IMR-90 (cell line): Measurements from ENCODE around the gene COL1A1. TPM values are rescaled to one million over a fixed set of nuclear protein-coding genes. Genes with fewer than 3 reads are reported as not detected.

Source experiments
- ATAC-seq: fragments of 200-7000 bp; cut with Tn5 transposase; 2 replicates; pipeline ENCODE4 v1.9.1; 2020; ENCODE audit warnings: low read depth, mild to moderate bottlenecking, moderate library complexity
- BruUV-seq: library from RNA; stranded (reverse); fragments of 400-500 nt; replicated peaks from 2 replicates; lab custom pipeline; 2021; lab: Mats Ljungman, UMichigan
- CTCF ChIA-PET: fragments of 300-600 bp; formaldehyde crosslinking; extraction: SDS; loops from one replicate; lab custom pipeline; 2021; ENCODE audit warnings: antibody characterized with exemption; lab: Yijun Ruan, JAX
- POLR2A ChIA-PET: fragments of 300-600 bp; sonication (Branson Sonifier 250); formaldehyde crosslinking; loops from one replicate; lab custom pipeline; 2022; ENCODE audit warnings: antibody characterized with exemption; ENCODE audit not compliant: unreplicated experiment; lab: Charles Lee
- DNase-seq: peaks from one replicate; pipeline ENCODE4 v3.0.0; 2013
- H2AFZ ChIP-seq: replicated peaks from 2 replicates; pipeline ENCODE3; 2013; ENCODE audit warnings: low read length, mild to moderate bottlenecking; ENCODE audit not compliant: poor library complexity
- H2AK5ac ChIP-seq: 2 replicates; pipeline ENCODE4 v1.6.1; 2013; ENCODE audit warnings: low read depth, low read length, inconsistent platforms
- H2AK9ac ChIP-seq: replicated peaks from 2 replicates; pipeline ENCODE3; 2013; ENCODE audit warnings: mild to moderate bottlenecking, low read depth, low read length, moderate library complexity; ENCODE audit not compliant: poor library complexity
- H2BK120ac ChIP-seq: 2 replicates; pipeline ENCODE4 v1.6.1; 2013; ENCODE audit warnings: low read depth, low read length, inconsistent platforms
- H2BK15ac ChIP-seq: 3 replicates; pipeline ENCODE4 v1.6.1; 2013; ENCODE audit warnings: low read depth, low read length, inconsistent platforms
- H2BK20ac ChIP-seq: 2 replicates; pipeline ENCODE4 v1.6.1; 2013; ENCODE audit warnings: low read depth, mild to moderate bottlenecking, inconsistent platforms, low read length, moderate library complexity
- H2BK5ac ChIP-seq: 2 replicates; pipeline ENCODE4 v1.6.1; 2013; ENCODE audit warnings: mild to moderate bottlenecking, low read depth, low read length, inconsistent platforms; ENCODE audit not compliant: poor library complexity, severe bottlenecking
- H3K14ac ChIP-seq: replicated peaks from 2 replicates; pipeline ENCODE4 v1.6.1; 2013; ENCODE audit warnings: low read depth, low read length, inconsistent platforms
- H3K18ac ChIP-seq: 2 replicates; pipeline ENCODE4 v1.6.1; 2013; ENCODE audit warnings: low read depth, low read length, control low read depth
- H3K23ac ChIP-seq: 2 replicates; pipeline ENCODE4 v1.6.1; 2013; ENCODE audit warnings: low read depth, low read length, inconsistent platforms
- H3K27ac ChIP-seq: 2 replicates; pipeline ENCODE4 v1.5.1; 2013; ENCODE audit warnings: mild to moderate bottlenecking, control low read depth, low read length; ENCODE audit not compliant: insufficient read depth
- H3K27me3 ChIP-seq: 2 replicates; pipeline ENCODE4 v1.6.1; 2013; ENCODE audit warnings: low read length; ENCODE audit not compliant: control insufficient read depth, insufficient read depth
- H3K36me3 ChIP-seq: 2 replicates; pipeline ENCODE4 v1.6.1; 2013; ENCODE audit warnings: low read length, mixed read lengths; ENCODE audit not compliant: control insufficient read depth, insufficient read depth
- H3K4ac ChIP-seq: 2 replicates; pipeline ENCODE4 v1.6.1; 2013; ENCODE audit warnings: low read depth, low read length, inconsistent platforms
- H3K4me1 ChIP-seq: 2 replicates; pipeline ENCODE4 v1.6.1; 2013; ENCODE audit warnings: low read length, mixed read lengths; ENCODE audit not compliant: control insufficient read depth, insufficient read depth
- H3K4me2 ChIP-seq: 2 replicates; pipeline ENCODE4 v1.6.1; 2013; ENCODE audit warnings: low read depth, mild to moderate bottlenecking, control low read depth, low read length, moderate library complexity
- H3K4me3 ChIP-seq: 2 replicates; pipeline ENCODE4 v1.5.1; 2013; ENCODE audit warnings: low read depth, mild to moderate bottlenecking, control low read depth, low read length, moderate library complexity; ENCODE audit not compliant: insufficient read depth
- H3K56ac ChIP-seq: 2 replicates; pipeline ENCODE4 v1.6.1; 2013; ENCODE audit warnings: low read length, inconsistent platforms; ENCODE audit not compliant: insufficient read depth; ENCODE audit errors: extremely low read depth
- H3K79me1 ChIP-seq, 2 experiments: 2 replicates each; pipeline ENCODE4 v1.6.1; 2013; ENCODE audit warnings: low read length in 2 of 2, inconsistent platforms in 1 of 2, low read depth in 1 of 2
- H3K9ac ChIP-seq: 2 replicates; pipeline ENCODE4 v1.6.1; 2013; ENCODE audit warnings: low read depth, low read length, control low read depth
- H3K9me1 ChIP-seq: 2 replicates; pipeline ENCODE4 v1.6.1; 2013; ENCODE audit warnings: low read length, inconsistent platforms; ENCODE audit not compliant: insufficient read depth
- H3K9me3 ChIP-seq: 2 replicates; pipeline ENCODE4 v1.6.1; 2013; ENCODE audit warnings: low read length; ENCODE audit not compliant: control insufficient read depth, insufficient read depth
- H4K20me1 ChIP-seq: 2 replicates; pipeline ENCODE4 v1.6.1; 2013; ENCODE audit warnings: low read length, inconsistent platforms; ENCODE audit not compliant: insufficient read depth
- H4K5ac ChIP-seq: 2 replicates; pipeline ENCODE4 v1.6.1; 2013; ENCODE audit warnings: mild to moderate bottlenecking, low read depth, low read length, control low read depth
- H4K8ac ChIP-seq, 2 experiments: 2 replicates each; pipeline ENCODE4 v1.6.1; 2013; ENCODE audit warnings: low read depth in 2 of 2, low read length in 2 of 2, control low read depth in 1 of 2, inconsistent platforms in 1 of 2
- H4K91ac ChIP-seq: 2 replicates; pipeline ENCODE4 v1.6.1; 2013; ENCODE audit warnings: low read depth, low read length, inconsistent platforms; ENCODE audit not compliant: insufficient read depth
- CHD1 ChIP-seq: IDR thresholded peaks from 2 replicates; pipeline ENCODE4 v1.6.1; 2012; ENCODE audit warnings: low read depth, low read length, improper control_type of control experiment
- MAFK ChIP-seq: IDR thresholded peaks from 2 replicates; pipeline ENCODE4 v1.6.1; 2012; ENCODE audit warnings: low read depth, low read length, improper control_type of control experiment
- MXI1 ChIP-seq: IDR thresholded peaks from 2 replicates; pipeline ENCODE4 v1.6.1; 2012; ENCODE audit warnings: low read depth, mild to moderate bottlenecking, low read length, moderate library complexity, borderline replicate concordance
- POLR2A ChIP-seq: IDR thresholded peaks from 2 replicates; pipeline ENCODE4 v1.6.1; 2012; ENCODE audit warnings: mild to moderate bottlenecking, low read depth, low read length
- WGBS, 2 experiments: methylation state at CpG; one replicate each; pipeline versions ENCODE4 v1.1.5 to v1.1.7; 2013; ENCODE audit warnings: missing lambda C conversion rate in 2 of 2; ENCODE audit not compliant: insufficient read length in 1 of 2; ENCODE audit errors: extremely low coverage in 2 of 2; 5-methylcytosine and 5-hydroxymethylcytosine counted together
- dilution Hi-C: fragments of 300-500 bp; cut with HindIII; formaldehyde crosslinking; loops from one replicate; pipeline ENCODE4 v1.14.3; 2018; ENCODE audit warnings: low sequenced_read_pairs; ENCODE audit not compliant: unreplicated experiment
- in situ Hi-C: fragments of 300-500 bp; cut with MboI; formaldehyde crosslinking; loops from 3 replicates; pipeline ENCODE4 v1.14.3; 2019; ENCODE audit warnings: low sequenced_read_pairs, inconsistent platforms, mixed read lengths
- intact Hi-C: fragments of 100-400 bp; cut with micrococcal nuclease; formaldehyde crosslinking; loops from 2 replicates; pipeline ENCODE4 v1.10.0; 2022
- polyA plus RNA-seq, 3 experiments: library from polyadenylated mRNA; depleted of rRNA; stranded (reverse); fragments of >200 nt; gene quantifications; 2 replicates each; pipeline ENCODE4 v1.2.3, GENCODE V29; 2012; ENCODE audit warnings: low replicate concordance in 1 of 3
- total RNA-seq: library from RNA; depleted of rRNA; stranded (reverse); fragments of >200 nt; gene quantifications from 2 replicates; pipeline ENCODE4 v1.2.3, GENCODE V29; 2012

Gene COL1A1
- total and polyA plus RNA-seq, 2 of the 4 experiments (the other 2 are of a cell fraction), result 2,180 to 4,350 TPM

DNA sequence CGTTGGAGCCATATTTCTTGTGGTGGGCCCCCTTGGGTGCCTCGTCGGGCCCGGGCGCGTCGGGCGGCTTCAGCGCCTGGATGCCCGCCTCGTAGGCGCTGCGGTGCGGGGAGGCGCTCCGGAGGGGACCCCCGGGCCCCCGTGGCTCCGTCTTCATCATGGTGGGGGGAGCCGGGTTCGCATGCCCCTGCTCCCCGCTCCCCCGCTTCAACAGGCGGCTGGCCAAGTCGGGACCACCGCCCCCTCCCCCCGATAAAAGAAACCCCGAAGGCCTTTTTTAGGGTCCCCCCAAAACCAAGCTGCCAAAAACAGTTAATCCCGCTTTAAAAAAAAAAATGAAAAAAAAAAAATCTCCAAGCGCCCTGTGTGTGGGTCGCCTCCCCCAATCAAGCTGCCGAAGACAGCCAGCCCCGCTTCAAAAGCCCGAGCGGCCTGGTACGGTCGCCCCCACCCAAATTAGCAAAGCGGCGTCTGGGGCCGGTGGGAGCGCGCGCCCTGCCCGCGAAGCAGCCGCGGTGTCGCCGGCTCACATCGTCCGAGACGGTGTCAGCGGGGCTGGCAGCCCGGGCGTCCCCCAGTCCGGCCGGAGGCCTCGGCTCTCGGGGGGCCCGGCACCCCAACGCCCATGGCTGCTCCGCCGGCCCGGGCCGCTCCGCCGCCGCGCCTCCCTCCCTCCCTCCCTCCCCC lies 50.9 kb downstream of the COL1A1 start, which contains the start of gene PPP1R9B:
Gene PPP1R9B, minus strand, starts transcription at position 324 of the 687 bp plus-strand sequence. Its CDS starts 164 bp downstream, at position 160.
- no peak for DNase-seq
- Histone ChIP-seq H3K27ac (peak within 1 kb of the TSS; percentile 97), H3K18ac (peak within 1 kb of the TSS; percentile 81), H3K4me2 (peak within 1 kb of the TSS; percentile 97), H3K9me3 (no peaks in the 10 kb centered on the region), H3K9ac (peak within 1 kb of the TSS; percentile 92), H4K20me1 (peaks cover 37% of the 10 kb centered on the region), H2AFZ (peak within 1 kb of the TSS; percentile 84), H2BK20ac (peak within 1 kb of the TSS; percentile 64; the same call in 1 of the 2 replicates), H3K56ac (peak within 1 kb of the TSS; percentile 79), H3K79me1 (peaks cover 1 to 57% of the 10 kb centered on the region in 2 experiments; a peak in 3 of 4 replicates), H3K27me3 (no peaks in the 10 kb centered on the region), H2AK9ac (peak within 1 kb of the TSS; percentile 97), H4K91ac (peak within 1 kb of the TSS; percentile 97), H4K8ac (peak within 1 kb of the TSS; percentile 88 to 98), H2BK5ac (peak within 1 kb of the TSS; percentile 94), H3K36me3 (peaks cover 1% of the 10 kb centered on the region; the same call in 1 of the 2 replicates), H3K9me1 (peaks cover 4% of the 10 kb centered on the region; the same call in 1 of the 2 replicates), H2AK5ac (peak within 1 kb of the TSS; percentile 99), H3K14ac (peak within 1 kb of the TSS; percentile 93), H3K23ac (peak within 1 kb of the TSS; percentile 97), H3K4ac (peak within 1 kb of the TSS; percentile 100), H2BK15ac (peak within 1 kb of the TSS; percentile 90; the same call in 2 of the 3 replicates), H3K4me1 (peaks cover 30% of the 10 kb centered on the region), H3K4me3 (peak within 1 kb of the TSS; percentile 86), H4K5ac (peak within 1 kb of the TSS; percentile 90), H2BK120ac (peak within 1 kb of the TSS; percentile 89)
- intact Hi-C loops (loop anchor here (1.0 kb wide), 1 partner anchor 35 kb away; no protein-coding TSS in a partner anchor), dilution Hi-C loops (no loop called here), in situ Hi-C loops (no loop called here)
- TF ChIP-seq POLR2A (no peak), CHD1 (peak; percentile 65; the same call in 1 of the 2 replicates), MAFK (no peak), MXI1 (no peak)
- peak; percentile 0; the same call in 1 of the 2 replicates for ATAC-seq
- BruUV-seq, result TSS peak; percentile 90
- ChIA-PET CTCF (interaction anchor here (0.5 to 0.8 kb wide), 2 partner anchors 10 to 11 kb away, joined by 3 read pairs; no protein-coding TSS in a partner anchor), POLR2A (interaction anchor here (0.5 to 0.8 kb wide), 2 partner anchors 24 to 116 kb away, joined by 3 to 4 read pairs; no protein-coding TSS in a partner anchor)
- WGBS, 2 experiments, result 0% methylated on average over 19 of the region's 69 CpGs; no CpG with 5 or more reads in 1 of the 2 experiments
